GM23338 (cell line): Measurements from ENCODE around the gene EXOSC5. TPM values are rescaled to one million over a fixed set of nuclear protein-coding genes. Genes with fewer than 3 reads are reported as not detected.
A peak's percentile ranks its signal among the peaks of the same experiment; 100 is the strongest.

Experiments
- ATAC-seq: fragments of 200-7000 bp; cut with Tn5 transposase; 3 replicates; pipeline ENCODE4 v1.9.1; 2020
- DNase-seq: peaks from one replicate; pipeline ENCODE4 v3.0.0-alpha.2; 2015; ENCODE audit warnings: low spot score
- H2AFZ ChIP-seq: fragments of 200-600 bp; sonication (generic); 2 replicates; pipeline ENCODE4 v1.8.0; 2016; ENCODE audit warnings: antibody characterized with exemption, mild to moderate bottlenecking, moderate library complexity
- H3F3A ChIP-seq: fragments of 200-600 bp; sonication (generic); replicated peaks from 2 replicates; pipeline ENCODE4 v1.8.0; 2017; ENCODE audit warnings: antibody characterized with exemption, mixed run types, low read depth
- H3K27ac ChIP-seq: fragments of 200-600 bp; sonication (generic); 2 replicates; pipeline ENCODE4 v1.6.1; 2016; ENCODE audit warnings: low read depth
- H3K27me3 ChIP-seq: fragments of 200-600 bp; sonication (generic); 2 replicates; pipeline ENCODE4 v1.8.0; 2016; ENCODE audit warnings: mild to moderate bottlenecking, mixed run types, moderate library complexity; ENCODE audit not compliant: insufficient read depth
- H3K36me3 ChIP-seq: fragments of 200-600 bp; sonication (generic); 2 replicates; pipeline ENCODE4 v1.8.0; 2016; ENCODE audit warnings: mild to moderate bottlenecking; ENCODE audit not compliant: insufficient read depth
- H3K4me1 ChIP-seq: fragments of 200-600 bp; sonication (generic); 2 replicates; pipeline ENCODE4 v1.8.0; 2016; ENCODE audit warnings: mild to moderate bottlenecking, moderate library complexity; ENCODE audit not compliant: insufficient read depth
- H3K4me2 ChIP-seq: fragments of 200-600 bp; sonication (generic); 2 replicates; pipeline ENCODE4 v1.7.1; 2017; ENCODE audit warnings: mixed run types
- H3K4me3 ChIP-seq: fragments of 200-600 bp; sonication (generic); 2 replicates; pipeline ENCODE4 v1.6.1; 2016; ENCODE audit warnings: mixed run types
- H3K79me2 ChIP-seq: fragments of 200-600 bp; sonication (generic); replicated peaks from 2 replicates; pipeline ENCODE4 v1.8.0; 2017; ENCODE audit warnings: mild to moderate bottlenecking; ENCODE audit not compliant: insufficient read depth
- H3K9me2 ChIP-seq: fragments of 200-600 bp; sonication (generic); 2 replicates; pipeline ENCODE4 v1.8.0; 2017; ENCODE audit not compliant: insufficient read depth
- H4K20me1 ChIP-seq: fragments of 200-600 bp; sonication (generic); replicated peaks from 2 replicates; pipeline ENCODE4 v1.8.0; 2017; ENCODE audit warnings: mild to moderate bottlenecking; ENCODE audit not compliant: insufficient read depth
- H3K27ac Mint-ChIP-seq: 2 replicates; pipeline ENCODE4 v1.8.0; 2020; ENCODE audit warnings: inconsistent platforms, mild to moderate bottlenecking, moderate library complexity, mixed read lengths
- H3K27me3 Mint-ChIP-seq: 3 replicates; pipeline ENCODE4 v1.8.0; 2022; ENCODE audit warnings: low read depth, mild to moderate bottlenecking, moderate library complexity, mixed read lengths, inconsistent platforms; ENCODE audit not compliant: insufficient read depth, poor library complexity
- H3K36me3 Mint-ChIP-seq: 3 replicates; pipeline ENCODE4 v1.8.0; 2021; ENCODE audit warnings: low read depth, mild to moderate bottlenecking, inconsistent platforms, moderate library complexity, mixed read lengths
- H3K4me1 Mint-ChIP-seq: 3 replicates; pipeline ENCODE4 v1.8.0; 2020; ENCODE audit warnings: mild to moderate bottlenecking, inconsistent platforms, mixed read lengths
- H3K4me3 Mint-ChIP-seq: 3 replicates; pipeline ENCODE4 v1.8.0; 2021; ENCODE audit warnings: moderate library complexity, mild to moderate bottlenecking, inconsistent platforms, mixed read lengths
- H3K9me3 Mint-ChIP-seq: 3 replicates; pipeline ENCODE4 v1.8.0; 2020; ENCODE audit warnings: moderate library complexity, mild to moderate bottlenecking, inconsistent platforms, mixed read lengths
- CREB1 ChIP-seq: fragments of 250-450 bp; sonication (Bioruptor Pico); IDR thresholded peaks from 2 replicates; pipeline ENCODE4 v1.5.0; 2020; ENCODE audit warnings: low read depth, mild to moderate bottlenecking, moderate library complexity
- JUNB ChIP-seq: IDR thresholded peaks from one replicate; pipeline ENCODE4 v1.6.1; 2016; ENCODE audit warnings: antibody characterized with exemption; ENCODE audit not compliant: unreplicated experiment
- ZNF114 ChIP-seq: fragments of 250-450 bp; sonication (Bioruptor Pico); IDR thresholded peaks from 2 replicates; pipeline ENCODE4 v1.5.0; 2020; ENCODE audit warnings: mild to moderate bottlenecking, moderate library complexity
- ZNF331 ChIP-seq: fragments of 250-450 bp; sonication (Bioruptor Pico); IDR thresholded peaks from 2 replicates; pipeline ENCODE4 v1.5.0; 2020; ENCODE audit warnings: low read depth, mild to moderate bottlenecking, moderate library complexity
- polyA plus RNA-seq: library from polyadenylated mRNA; unstranded; fragments of >200 nt; fragmentation: Nextera tagmentation; extraction: Ambion mirVana; gene quantifications from 2 replicates; pipeline ENCODE4 v1.2.1, GENCODE V29; 2016
- total RNA-seq: library from RNA; depleted of rRNA; stranded (reverse); fragments of >200 nt; shearing (Covaris generic); gene quantifications from 2 replicates; pipeline ENCODE4 v1.2.3, GENCODE V29; 2014
- TF ChIP-seq, protein P1 (sequence below): fragments of 250-450 bp; sonication (Bioruptor Pico); IDR thresholded peaks from 2 replicates; pipeline ENCODE4 v1.5.0; 2020; ENCODE audit warnings: mild to moderate bottlenecking, moderate library complexity

The EXOSC5 gene
- total and polyA plus RNA-seq, 2 experiments from 2014 or later: 65.1 to 125 TPM

DNA sequence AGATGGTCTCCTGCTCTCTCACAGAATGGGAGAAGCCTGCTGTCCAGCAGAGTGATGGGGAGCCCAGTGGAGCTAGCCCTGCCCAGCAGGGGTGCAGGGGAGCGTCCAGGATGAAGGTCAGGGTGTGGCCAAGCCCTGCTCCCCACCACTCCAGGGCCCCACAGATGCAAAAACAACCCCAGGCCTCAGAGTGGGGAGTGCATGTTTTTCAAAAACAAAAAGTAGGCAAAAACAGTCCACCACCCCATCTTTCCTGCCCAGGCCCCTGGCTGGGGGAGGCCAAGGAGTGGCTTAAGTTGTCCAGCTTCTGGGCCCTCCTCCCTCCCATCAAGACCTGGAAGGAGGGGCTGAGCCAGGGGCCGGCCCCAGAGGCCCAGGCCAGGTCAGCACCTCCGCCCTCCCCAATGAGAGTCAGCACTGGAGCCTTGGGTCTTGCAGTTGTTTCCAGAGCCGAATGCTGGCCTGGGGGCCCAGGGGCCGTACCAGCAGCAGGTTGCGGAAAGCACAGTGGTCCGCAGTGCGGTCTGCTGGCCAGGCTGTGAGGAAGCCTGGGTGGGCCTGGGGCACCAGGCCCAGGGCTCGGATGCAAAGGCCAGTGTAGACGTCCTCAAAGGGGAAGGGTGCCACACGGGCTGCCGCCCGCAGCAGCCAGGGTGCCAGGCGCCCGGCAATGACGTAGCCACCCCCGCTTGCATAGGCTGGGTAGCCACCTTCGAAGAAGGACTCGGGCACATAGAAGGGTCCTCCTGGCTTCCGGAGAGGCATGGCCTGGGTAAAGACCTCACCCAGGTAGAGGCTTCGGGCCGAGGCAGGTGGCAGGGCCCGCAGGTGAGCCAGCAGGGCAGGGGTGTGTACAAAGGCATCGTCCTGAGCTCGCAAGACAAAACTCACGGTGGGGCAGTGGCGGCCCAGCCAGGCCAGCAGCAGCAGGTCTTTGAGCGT is 28.3 kb upstream of the EXOSC5 start:
- Histone ChIP-seq H2AFZ (no peak overlapping the region), H3F3A (peaks cover 5% of the 10 kb centered on the region; the same call in 1 of the 2 replicates), H3K36me3 (no peaks in the 10 kb centered on the region), H3K79me2 (no peaks in the 10 kb centered on the region), H4K20me1 (no peaks in the 10 kb centered on the region), H3K4me1 (peaks cover 12% of the 10 kb centered on the region), H3K4me2 (no peak overlapping the region), H3K27me3 (no peaks in the 10 kb centered on the region), H3K27ac (no peak overlapping the region), H3K9me2 (no peaks in the 10 kb centered on the region), H3K4me3 (no peak overlapping the region)
- Mint-ChIP-seq H3K27me3 (peaks cover 11% of the 10 kb centered on the region), H3K9me3 (no peaks in the 10 kb centered on the region), H3K4me3 (peak overlapping the region; percentile 36; the same call in 2 of the 3 replicates), H3K27ac (no peak overlapping the region), H3K4me1 (peaks cover 18% of the 10 kb centered on the region), H3K36me3 (peaks cover 7% of the 10 kb centered on the region; the same call in 2 of the 3 replicates)
- DNase-seq (no peak), ATAC-seq (no peak)
- TF ChIP-seq JUNB: no peak
- TF ChIP-seq ZNF331 (CRISPR knock-in tag): no peak
- TF ChIP-seq, protein P1, sequence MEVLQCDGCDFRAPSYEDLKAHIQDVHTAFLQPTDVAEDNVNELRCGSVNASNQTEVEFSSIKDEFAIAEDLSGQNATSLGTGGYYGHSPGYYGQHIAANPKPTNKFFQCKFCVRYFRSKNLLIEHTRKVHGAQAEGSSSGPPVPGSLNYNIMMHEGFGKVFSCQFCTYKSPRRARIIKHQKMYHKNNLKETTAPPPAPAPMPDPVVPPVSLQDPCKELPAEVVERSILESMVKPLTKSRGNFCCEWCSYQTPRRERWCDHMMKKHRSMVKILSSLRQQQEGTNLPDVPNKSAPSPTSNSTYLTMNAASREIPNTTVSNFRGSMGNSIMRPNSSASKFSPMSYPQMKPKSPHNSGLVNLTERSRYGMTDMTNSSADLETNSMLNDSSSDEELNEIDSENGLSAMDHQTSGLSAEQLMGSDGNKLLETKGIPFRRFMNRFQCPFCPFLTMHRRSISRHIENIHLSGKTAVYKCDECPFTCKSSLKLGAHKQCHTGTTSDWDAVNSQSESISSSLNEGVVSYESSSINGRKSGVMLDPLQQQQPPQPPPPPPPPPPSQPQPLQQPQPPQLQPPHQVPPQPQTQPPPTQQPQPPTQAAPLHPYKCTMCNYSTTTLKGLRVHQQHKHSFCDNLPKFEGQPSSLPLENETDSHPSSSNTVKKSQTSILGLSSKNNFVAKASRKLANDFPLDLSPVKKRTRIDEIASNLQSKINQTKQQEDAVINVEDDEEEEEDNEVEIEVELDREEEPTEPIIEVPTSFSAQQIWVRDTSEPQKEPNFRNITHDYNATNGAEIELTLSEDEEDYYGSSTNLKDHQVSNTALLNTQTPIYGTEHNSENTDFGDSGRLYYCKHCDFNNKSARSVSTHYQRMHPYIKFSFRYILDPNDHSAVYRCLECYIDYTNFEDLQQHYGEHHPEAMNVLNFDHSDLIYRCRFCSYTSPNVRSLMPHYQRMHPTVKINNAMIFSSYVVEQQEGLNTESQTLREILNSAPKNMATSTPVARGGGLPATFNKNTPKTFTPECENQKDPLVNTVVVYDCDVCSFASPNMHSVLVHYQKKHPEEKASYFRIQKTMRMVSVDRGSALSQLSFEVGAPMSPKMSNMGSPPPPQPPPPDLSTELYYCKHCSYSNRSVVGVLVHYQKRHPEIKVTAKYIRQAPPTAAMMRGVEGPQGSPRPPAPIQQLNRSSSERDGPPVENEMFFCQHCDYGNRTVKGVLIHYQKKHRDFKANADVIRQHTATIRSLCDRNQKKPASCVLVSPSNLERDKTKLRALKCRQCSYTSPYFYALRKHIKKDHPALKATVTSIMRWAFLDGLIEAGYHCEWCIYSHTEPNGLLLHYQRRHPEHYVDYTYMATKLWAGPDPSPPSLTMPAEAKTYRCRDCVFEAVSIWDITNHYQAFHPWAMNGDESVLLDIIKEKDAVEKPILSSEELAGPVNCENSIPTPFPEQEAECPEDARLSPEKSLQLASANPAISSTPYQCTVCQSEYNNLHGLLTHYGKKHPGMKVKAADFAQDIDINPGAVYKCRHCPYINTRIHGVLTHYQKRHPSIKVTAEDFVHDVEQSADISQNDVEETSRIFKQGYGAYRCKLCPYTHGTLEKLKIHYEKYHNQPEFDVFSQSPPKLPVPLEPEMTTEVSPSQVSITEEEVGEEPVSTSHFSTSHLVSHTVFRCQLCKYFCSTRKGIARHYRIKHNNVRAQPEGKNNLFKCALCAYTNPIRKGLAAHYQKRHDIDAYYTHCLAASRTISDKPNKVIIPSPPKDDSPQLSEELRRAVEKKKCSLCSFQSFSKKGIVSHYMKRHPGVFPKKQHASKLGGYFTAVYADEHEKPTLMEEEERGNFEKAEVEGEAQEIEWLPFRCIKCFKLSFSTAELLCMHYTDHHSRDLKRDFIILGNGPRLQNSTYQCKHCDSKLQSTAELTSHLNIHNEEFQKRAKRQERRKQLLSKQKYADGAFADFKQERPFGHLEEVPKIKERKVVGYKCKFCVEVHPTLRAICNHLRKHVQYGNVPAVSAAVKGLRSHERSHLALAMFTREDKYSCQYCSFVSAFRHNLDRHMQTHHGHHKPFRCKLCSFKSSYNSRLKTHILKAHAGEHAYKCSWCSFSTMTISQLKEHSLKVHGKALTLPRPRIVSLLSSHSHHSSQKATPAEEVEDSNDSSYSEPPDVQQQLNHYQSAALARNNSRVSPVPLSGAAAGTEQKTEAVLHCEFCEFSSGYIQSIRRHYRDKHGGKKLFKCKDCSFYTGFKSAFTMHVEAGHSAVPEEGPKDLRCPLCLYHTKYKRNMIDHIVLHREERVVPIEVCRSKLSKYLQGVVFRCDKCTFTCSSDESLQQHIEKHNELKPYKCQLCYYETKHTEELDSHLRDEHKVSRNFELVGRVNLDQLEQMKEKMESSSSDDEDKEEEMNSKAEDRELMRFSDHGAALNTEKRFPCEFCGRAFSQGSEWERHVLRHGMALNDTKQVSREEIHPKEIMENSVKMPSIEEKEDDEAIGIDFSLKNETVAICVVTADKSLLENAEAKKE (CRISPR knock-in tag): no peak
- no peak for TF ChIP-seq CREB1
- no peak for TF ChIP-seq ZNF114 (CRISPR knock-in tag)
